ENCODE measurements around the gene PHLPP1.

DNA sequence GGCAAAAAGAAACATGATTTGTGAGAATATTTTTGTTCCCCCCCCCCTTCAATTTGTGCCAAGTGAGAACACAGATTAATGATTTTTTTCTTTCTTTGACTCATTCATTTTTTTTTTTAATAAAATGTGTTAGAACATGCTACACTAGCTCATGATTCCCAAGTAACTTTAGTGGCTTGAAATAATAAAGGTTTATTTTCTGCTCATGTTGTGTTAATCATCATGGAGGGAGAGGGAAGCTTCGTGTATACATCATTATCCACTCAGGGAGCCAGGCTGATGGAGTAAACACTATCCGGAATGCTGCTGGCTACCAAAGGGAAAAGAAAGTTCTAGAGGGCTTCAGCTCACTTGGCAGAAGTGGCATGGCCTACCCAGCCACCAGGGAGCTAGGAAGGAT, 40.6 kb downstream of the PHLPP1 start:
- TF ChIP-seq, protein P1, sequence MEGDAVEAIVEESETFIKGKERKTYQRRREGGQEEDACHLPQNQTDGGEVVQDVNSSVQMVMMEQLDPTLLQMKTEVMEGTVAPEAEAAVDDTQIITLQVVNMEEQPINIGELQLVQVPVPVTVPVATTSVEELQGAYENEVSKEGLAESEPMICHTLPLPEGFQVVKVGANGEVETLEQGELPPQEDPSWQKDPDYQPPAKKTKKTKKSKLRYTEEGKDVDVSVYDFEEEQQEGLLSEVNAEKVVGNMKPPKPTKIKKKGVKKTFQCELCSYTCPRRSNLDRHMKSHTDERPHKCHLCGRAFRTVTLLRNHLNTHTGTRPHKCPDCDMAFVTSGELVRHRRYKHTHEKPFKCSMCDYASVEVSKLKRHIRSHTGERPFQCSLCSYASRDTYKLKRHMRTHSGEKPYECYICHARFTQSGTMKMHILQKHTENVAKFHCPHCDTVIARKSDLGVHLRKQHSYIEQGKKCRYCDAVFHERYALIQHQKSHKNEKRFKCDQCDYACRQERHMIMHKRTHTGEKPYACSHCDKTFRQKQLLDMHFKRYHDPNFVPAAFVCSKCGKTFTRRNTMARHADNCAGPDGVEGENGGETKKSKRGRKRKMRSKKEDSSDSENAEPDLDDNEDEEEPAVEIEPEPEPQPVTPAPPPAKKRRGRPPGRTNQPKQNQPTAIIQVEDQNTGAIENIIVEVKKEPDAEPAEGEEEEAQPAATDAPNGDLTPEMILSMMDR (IDR thresholded peaks at IDR 0.05), result no peak
- TF ChIP-seq EP300 (IDR thresholded peaks at IDR 0.05), result no peak
- TF ChIP-seq POLR2A (IDR thresholded peaks at IDR 0.05), result no peak

Measured in ovary (tissue), 3 donors.